Uterine smooth muscle cell (primary cell): ENCODE measurements around the gene TRIM51. TPM values are rescaled to one million over a fixed set of nuclear protein-coding genes. Genes with fewer than 3 reads are reported as not detected.

Experiments used
- total RNA-seq: library from RNA; depleted of rRNA; stranded (reverse); fragments of >200 nt; gene quantifications from 2 replicates; pipeline ENCODE4 v1.2.3, GENCODE V29; 2014

TRIM51 gene, protein sequence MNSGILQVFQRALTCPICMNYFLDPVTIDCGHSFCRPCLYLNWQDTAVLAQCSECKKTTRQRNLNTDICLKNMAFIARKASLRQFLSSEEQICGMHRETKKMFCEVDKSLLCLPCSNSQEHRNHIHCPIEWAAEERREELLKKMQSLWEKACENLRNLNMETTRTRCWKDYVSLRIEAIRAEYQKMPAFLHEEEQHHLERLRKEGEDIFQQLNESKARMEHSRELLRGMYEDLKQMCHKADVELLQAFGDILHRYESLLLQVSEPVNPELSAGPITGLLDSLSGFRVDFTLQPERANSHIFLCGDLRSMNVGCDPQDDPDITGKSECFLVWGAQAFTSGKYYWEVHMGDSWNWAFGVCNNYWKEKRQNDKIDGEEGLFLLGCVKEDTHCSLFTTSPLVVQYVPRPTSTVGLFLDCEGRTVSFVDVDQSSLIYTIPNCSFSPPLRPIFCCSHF
- not detected in 2 replicates for total RNA-seq

DNA sequence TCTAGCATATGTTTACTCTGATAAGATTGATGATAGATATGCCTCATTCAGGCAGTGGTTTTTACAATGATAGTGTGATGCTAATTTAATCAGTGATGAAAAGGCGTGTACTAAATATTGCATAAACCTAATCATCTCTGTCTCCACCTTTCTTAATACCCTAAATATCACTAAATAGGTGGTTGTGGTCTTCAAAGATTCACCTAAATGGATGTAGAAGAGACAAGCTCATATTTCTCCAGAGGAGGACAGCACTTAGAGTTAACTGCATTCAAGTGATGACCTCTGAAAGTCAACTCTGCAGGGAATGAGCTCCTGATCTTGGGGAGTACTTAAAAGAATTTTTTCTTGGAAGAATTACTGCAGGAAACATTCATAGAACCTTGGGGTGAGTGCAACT is at the start of gene TRIM51:
TSS of gene TRIM51 (plus strand) at position 301 of the 400 bp plus-strand sequence. CDS start 2,132 bp downstream, outside the sequence.

DNA sequence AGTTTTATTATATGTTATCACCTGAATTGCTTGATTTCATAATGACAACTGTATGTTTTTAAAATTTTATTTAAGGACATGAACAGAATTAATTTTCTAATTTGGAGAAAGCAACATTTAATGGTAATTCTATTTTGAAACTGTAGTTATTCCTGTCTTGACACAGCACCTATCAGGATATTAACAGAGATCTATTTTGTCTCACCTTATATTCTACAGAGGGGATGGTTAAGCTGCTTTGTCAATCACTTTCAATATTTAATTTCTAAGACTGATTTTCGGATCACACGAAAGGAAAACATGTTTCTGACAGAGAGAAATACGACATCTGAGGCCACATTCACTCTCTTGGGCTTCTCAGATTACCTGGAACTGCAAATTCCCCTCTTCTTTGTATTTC is 44.6 kb upstream of the TRIM51 start, which contains the start of gene OR5D16:
TSS of gene OR5D16 (plus strand) at position 301 of the 400 bp plus-strand sequence. CDS start at position 301, 0 bp downstream.

DNA sequence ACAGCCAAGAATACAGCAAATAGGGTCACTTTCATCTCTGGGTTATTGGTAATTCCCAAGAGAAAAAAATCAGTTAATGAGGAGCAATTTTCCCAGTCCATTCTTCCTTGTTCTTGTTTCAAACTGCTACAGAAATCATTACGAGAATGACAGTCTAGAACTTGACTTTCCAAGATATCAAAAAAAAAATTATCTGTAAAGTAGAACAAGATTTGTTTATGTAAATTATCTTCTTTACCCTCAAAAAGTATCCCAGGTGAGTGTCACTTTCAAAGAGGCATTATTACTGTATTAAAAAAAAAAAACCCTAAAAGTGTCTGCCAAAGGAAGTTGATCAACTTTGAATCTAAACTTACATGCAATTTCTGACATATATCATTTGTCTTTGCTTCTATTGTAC is 31.4 kb downstream of the TRIM51 start, which contains the start of gene OR5W2:
TSS of gene OR5W2 (minus strand) at position 101 of the 400 bp plus-strand sequence. CDS start at position 101, 0 bp downstream.

DNA sequence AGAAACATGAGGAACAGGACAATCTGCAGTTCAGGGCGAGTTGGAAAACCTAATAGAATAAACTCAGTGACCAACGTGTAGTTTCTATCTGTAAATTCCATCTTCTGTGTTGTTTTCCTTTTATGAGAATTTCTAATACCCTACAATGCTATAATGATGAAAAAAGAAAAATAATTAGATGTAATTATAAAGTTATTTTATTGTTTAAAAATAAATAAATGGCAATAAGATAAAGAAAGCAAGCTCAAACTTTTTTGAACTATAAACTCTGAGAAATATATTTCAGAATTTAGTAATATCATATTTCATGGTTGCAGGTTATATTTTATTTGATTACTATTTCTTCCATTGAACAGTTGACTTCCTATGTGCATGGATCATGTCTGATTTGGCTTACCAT is 53.2 kb downstream of the TRIM51 start, which contains the start of gene OR5I1:
TSS of gene OR5I1 (minus strand) at position 101 of the 400 bp plus-strand sequence. CDS start at position 101, 0 bp downstream.

Other genes with a start within 250 kb of the TRIM51 start
- not detected in 2 replicates for gene OR4P4, start 248.2 kb upstream of the TRIM51 start, total RNA-seq
- gene OR4S2, start 235.0 kb upstream of the TRIM51 start, total RNA-seq, result not detected in 2 replicates
- not detected in 2 replicates for gene OR4C6, start 221.1 kb upstream of the TRIM51 start, total RNA-seq
- gene OR5D13, start 109.9 kb upstream of the TRIM51 start, total RNA-seq, result not detected in 2 replicates
- gene OR5D14, start 87.7 kb upstream of the TRIM51 start, total RNA-seq, result not detected in 2 replicates
- not detected in 2 replicates for gene OR5L1, start 71.9 kb upstream of the TRIM51 start, total RNA-seq
- not detected in 2 replicates for gene OR5D18, start 63.7 kb upstream of the TRIM51 start, total RNA-seq
- not detected in 2 replicates for gene OR5L2, start 56.1 kb upstream of the TRIM51 start, total RNA-seq
- gene OR5D16, start 44.5 kb upstream of the TRIM51 start, total RNA-seq, result not detected in 2 replicates
- gene OR5W2, start 31.3 kb downstream of the TRIM51 start, total RNA-seq, result not detected in 2 replicates
- not detected in 2 replicates for gene OR5I1, start 53.1 kb downstream of the TRIM51 start, total RNA-seq
- not detected in 2 replicates for gene OR10AG1, start 86.6 kb downstream of the TRIM51 start, total RNA-seq
- gene OR5F1, start 111.3 kb downstream of the TRIM51 start, total RNA-seq, result not detected in 2 replicates
- gene OR5AS1, start 144.4 kb downstream of the TRIM51 start, total RNA-seq, result not detected in 2 replicates
- gene OR8I2, start 210.0 kb downstream of the TRIM51 start, total RNA-seq, result not detected in 2 replicates
- not detected in 2 replicates for gene OR8H2, start 220.4 kb downstream of the TRIM51 start, total RNA-seq
- not detected in 2 replicates for gene OR8H3, start 239.1 kb downstream of the TRIM51 start, total RNA-seq